Astrocyte of the spinal cord (primary cell): ENCODE measurements around the gene ALDH1A1.

Experiments
- DNase-seq: peaks from one replicate; pipeline ENCODE4 v3.0.0; 2011; ENCODE audit warnings: low read depth, low spot score
- H3K4me3 ChIP-seq: 2 replicates; pipeline ENCODE4 v1.5.1; 2011; ENCODE audit warnings: low read depth, mild to moderate bottlenecking, low read length, moderate library complexity
- CTCF ChIP-seq: IDR thresholded peaks from 2 replicates; pipeline ENCODE4 v1.5.1; 2012; ENCODE audit warnings: low read depth, mild to moderate bottlenecking, low read length, inconsistent platforms
- in situ Hi-C: cut with HindIII; loops from 2 replicates; pipeline ENCODE4 v1.10.0; 2017; ENCODE audit warnings: low sequenced_read_pairs

Gene ALDH1A1

GRCh38 chr9:72925126-72925789 lies 27.6 kb downstream of the ALDH1A1 start:
- no peak for TF ChIP-seq CTCF
- DNase-seq: no peak
- no peak overlapping the region for H3K4me3 ChIP-seq
- in situ Hi-C loops: no loop called here

- no peak for TF ChIP-seq CTCF
- no peak overlapping the region for H3K4me3 ChIP-seq
- in situ Hi-C loops: no loop called here
- DNase-seq: no peak
Measured at GRCh38 chr9:72924154-72924790, 28.6 kb downstream of the ALDH1A1 start.

- no peak for DNase-seq
- no peak overlapping the region for H3K4me3 ChIP-seq
- in situ Hi-C loops: no loop called here
- TF ChIP-seq CTCF: no peak
Measured at GRCh38 chr9:72923077-72923476, 29.8 kb downstream of the ALDH1A1 start.

GRCh38 chr9:72921888-72922654 lies 30.8 kb downstream of the ALDH1A1 start:
- no peak for DNase-seq
- TF ChIP-seq CTCF: no peak
- in situ Hi-C loops: no loop called here
- no peak overlapping the region for H3K4me3 ChIP-seq

GRCh38 chr9:72919246-72919945 lies 33.5 kb downstream of the ALDH1A1 start:
- TF ChIP-seq CTCF: no peak
- no peak overlapping the region for H3K4me3 ChIP-seq
- in situ Hi-C loops: no loop called here
- DNase-seq: no peak

GRCh38 chr9:72917892-72918509 lies 34.9 kb downstream of the ALDH1A1 start:
- no peak overlapping the region for H3K4me3 ChIP-seq
- in situ Hi-C loops: no loop called here
- TF ChIP-seq CTCF: no peak
- no peak for DNase-seq
